HG03025 (cell line): ENCODE results near the gene IGSF22.

Experiments used
- ATAC-seq: cut with Tn5 transposase; IDR thresholded peaks from one replicate; pipeline ENCODE4 v1.9.1; 2021; ENCODE audit warnings: mild to moderate bottlenecking, moderate library complexity; ENCODE audit not compliant: unreplicated experiment, low FRiP score

The IGSF22 gene

DNA sequence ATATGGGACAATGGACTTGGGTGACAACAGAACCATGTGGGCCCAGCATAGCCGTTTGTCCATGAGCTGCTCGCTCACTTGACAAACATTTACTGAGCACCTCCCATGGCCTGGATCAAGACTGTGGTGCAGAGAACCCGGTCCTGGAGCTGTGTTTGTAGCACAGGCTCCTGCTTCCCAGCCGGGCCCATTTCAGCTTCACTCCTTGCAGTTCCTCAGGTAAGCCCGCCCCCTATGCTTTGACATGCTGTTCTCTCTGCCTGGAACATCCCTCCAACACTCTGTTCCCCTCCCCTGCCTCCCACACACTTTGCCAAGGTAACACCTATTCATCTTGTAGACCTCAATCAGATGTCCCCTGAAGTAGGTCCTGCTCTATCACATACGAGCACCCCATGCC lies 19.3 kb upstream of the IGSF22 start:
- ATAC-seq, result no peak

DNA sequence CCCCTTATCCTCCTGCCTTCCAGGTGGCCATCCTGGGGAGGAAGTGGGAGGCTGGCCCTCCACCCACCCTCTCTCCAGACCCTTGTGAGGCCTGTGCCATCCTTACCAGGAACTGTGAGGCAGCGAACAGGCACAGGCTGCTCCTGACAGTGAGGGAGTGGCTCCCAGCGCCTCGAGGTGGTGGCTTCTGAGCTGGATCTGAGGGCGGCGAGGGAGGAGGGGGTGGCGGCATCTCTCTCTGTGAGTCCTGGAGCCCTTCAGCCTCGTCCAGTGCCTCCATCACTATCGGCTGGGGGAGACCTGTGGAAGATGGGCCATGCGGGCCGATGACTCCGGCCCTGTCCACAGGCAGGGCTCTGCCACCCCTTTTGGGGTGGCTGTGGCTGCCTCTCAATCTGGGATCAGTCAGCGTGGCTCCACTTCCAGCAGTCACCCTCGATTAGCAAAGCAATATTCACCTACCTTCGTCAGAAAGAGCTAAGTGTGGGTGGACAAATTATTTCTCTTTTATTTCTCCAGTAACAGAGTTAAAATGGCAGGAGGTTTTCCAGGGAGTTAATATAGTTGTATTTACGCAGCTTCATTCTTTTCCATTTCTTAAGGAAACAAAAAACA lies 18.0 kb upstream of the IGSF22 start:
- ATAC-seq, result no peak

DNA sequence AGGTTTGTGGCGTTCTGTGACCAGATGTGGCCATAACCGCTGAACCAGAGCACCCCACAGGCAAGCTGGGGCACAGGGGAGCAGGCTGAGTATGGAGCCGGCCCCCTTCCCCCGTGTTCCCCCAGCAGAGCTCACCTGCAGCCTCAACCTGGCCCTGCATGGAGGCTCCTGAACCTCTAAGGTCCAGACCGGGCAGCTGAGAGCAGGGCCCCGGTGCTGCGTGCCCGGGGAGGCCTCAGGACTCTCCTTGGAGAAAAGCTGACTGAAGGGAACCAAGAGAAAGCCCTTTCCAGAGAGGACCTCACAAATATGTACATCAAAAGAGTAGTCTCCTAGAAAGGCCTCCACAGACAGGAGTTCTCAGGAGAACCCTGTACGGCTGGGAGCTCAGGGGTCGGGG lies 17.4 kb upstream of the IGSF22 start:
- ATAC-seq, result no peak

DNA sequence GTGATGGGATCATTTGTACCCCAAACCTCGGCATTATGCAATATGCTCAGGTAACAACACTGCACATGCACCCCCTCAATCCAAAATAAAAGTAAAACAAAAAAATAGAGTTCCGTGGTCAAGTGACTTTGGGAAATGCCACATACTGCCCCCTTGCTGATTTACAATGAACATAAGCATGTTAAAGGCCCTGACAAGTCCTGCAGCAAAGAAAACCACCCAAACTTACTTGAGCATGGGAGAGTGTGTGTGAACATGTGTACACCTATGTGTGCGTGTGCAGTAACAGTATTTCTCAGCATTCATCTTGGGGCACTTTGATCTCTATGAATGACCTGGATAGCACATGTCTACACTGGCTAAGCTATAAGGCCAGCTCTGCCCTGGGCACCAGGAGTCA lies 15.8 kb upstream of the IGSF22 start:
- ATAC-seq, result no peak

DNA sequence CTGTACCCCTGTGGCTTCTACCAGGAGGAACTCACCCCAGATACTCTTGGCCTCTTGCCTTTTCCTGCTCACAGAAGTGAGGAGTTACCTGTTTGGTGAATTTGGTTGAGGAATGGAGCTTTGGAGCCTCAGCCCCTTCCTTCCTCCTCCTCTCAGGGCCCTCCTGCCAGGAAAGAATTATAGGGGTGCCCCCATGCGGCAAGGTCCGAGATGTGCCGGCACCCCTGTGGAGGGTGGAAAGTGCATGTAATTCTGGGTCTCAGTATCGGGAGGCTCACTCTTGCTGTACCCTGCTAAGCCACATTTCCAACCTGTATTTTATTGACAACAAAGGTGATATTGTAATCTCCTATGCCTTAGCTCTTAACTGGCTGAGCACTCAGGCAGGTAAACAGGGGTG lies 13.7 kb upstream of the IGSF22 start:
- ATAC-seq, result no peak

DNA sequence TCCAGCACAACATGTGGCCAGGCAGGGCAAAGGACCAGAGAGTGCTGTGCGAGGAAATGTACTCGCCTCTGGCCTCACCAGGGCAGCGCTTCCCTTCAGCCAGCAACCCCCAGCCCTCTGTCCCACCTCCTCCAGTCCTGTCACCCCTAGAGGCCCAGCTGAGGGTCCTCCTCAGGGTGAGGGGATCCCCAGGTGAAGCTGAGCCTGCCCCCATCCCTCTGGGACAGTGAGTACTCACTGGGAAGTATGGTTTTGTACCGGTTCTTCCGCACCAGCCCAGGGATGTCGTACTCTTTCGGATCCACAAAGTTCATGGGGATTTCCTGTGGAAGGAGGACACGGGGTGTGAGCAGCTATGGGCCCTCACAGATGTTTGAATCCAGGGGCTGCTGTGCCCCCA lies 11.7 kb upstream of the IGSF22 start:
- no peak for ATAC-seq

DNA sequence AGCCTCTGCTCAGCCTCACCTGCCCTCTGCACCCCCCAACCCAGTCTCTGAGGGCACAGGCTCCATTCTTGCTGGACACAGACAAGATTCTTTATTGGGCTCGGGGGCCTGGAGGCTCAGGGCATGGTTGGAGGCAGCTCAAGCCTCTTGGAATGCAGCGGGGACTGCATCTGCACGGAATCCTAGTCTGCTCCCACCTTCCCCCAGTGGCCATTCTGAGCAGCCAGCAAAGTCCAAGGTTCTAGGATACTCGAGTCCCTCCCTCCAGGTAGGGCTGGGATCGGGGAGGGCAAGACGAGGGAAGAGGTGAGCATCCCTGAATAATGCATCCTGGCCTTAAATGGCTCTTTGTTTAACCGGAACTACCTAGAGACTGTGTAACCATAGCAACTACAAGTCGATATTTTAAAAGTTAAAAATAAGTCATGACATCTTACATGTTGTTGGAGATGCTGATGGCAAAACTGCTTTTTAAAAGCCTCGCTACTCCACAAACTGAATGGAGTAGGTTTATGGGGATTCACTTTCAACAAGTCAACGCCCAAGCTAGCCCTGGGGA lies 10.7 kb upstream of the IGSF22 start:
- no peak for ATAC-seq

DNA sequence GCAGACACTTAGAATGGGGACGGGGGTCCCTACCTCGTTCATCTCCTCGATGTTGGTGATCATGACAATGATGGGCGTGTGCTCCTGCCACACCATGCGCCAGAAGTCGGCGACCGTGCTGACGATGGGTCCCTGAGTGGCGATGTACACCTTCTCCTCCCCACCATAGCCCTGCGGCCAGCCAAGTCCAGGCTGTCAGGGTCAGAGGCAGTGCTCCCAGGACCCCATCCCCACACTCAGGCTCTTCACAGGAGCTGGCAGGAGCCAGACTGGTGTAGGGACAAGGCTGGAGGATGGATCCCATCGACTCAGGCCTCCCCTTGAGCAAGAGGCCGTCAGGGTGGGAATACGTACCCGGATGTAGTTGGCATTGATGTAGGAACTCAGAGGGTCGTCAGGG lies 7.2 kb upstream of the IGSF22 start:
- ATAC-seq, result no peak

DNA sequence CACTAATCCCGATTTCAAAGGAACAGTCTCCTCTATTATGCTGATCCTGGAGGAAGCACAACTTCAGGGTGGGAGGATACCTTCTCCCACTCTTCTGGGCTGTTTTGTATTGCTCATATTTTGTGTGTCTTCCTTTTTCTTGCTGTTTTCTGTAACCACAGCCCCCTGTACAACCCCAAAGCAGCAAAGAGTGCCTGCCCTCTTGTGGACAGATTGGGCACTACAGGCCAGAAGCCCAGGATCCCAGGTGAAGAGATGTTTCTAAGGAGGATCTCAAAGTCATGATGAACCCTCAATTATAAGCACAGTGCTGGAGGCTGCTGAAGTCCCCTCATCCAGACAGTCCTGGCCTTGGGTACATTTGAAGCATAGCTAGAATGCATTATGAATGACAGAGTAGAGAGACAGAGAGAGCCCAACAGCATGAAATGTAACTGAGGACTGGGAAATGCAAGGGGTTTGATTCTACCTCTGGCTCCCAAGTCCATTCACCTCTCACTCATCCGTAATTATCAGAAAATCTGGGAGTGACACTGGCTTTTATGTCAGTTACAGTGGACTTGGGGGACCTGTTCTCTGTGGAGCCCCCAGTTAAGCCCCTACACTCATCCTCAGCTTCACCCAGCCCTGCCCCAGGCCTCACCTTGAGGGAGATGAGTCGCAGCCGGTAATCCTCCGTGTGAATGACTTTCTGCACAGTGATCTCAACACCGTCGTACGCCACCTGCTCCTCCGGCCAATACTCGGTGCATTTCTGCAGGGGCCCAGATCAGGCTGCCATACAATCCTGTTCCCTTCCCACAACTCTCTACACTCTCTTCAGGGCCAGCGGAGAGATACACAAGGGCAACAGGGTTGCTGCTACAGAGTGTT lies 6.2 kb upstream of the IGSF22 start:
- peak; percentile 52 for ATAC-seq

DNA sequence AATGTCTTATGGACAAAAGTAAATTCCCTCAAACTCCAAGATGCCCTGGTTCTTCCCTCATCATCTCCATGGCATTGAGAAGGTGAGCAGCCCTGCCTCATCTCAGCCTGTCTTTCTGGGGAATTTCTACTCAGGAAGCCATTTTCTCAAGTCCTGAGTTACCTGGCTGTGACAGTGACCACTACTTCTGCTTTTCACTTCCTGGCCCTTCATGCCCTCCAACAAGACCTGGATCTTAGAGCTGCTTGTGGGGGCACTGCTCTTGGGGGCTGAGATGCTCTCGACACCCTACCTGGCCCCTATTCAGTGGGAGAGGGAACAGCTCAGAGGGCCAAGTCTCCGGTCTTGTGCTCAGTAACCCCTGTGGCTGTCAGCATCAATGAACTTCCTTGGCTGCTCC lies 5.5 kb upstream of the IGSF22 start:
- no peak for ATAC-seq

DNA sequence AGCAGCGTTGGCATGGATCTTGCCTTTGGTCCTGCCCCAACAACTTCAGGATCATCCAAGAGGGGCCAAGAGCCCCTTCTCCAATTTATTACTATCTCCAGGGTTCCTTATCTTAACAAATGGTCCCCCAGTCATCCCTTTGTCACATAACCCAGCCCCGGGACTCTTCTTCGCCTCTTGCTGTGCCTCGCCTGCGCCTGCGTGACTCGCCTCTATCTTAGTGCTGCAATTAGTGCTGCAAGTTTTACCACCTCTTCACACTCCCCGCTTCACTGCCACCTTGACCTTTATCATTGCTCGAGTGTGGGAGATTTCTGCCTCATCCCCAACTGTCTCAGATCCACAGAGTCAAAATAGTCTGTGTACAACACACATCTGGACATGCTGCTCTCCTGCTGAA lies 4.0 kb upstream of the IGSF22 start:
- ATAC-seq, result no peak

DNA sequence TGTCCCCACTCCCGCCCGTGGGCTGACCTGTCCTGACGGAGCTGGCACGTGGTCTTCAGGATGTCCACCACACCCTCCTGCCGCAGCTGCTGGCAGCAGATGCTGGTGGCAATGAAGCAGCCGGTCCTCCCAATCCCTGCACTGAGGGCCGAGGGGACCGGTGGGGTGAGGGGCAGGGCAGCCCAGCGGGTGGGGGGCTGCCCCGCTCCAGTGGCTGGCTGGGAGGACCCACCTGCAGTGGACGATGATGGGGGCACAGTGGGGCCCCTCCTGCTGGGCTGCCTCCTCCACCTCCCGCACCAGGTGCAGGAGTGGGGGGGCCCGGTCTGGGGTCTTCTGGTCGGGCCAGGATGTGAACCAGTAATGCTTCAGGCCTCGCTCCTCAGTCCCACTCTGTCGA lies 3.4 kb upstream of the IGSF22 start:
- no peak for ATAC-seq

DNA sequence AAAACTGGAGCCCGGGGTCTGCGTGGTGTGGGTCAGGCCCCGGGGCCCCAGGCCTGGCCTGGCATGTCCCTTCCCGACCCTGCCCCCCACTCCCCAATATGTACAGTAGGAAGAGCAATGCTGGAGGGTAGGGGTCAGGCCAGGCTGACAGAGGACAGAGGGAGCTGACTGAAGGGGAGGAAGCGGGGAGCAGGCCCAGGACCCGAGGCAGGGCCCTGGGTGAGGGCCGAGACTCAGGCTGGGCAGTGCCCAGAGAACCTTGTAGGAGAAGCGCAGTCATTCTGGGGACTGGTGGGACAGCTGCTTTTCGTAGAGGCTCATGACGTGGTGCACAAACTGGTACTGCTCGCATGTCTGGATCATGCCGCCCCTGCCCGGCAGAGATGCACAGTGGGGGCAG lies 2.7 kb upstream of the IGSF22 start:
- ATAC-seq, result no peak

DNA sequence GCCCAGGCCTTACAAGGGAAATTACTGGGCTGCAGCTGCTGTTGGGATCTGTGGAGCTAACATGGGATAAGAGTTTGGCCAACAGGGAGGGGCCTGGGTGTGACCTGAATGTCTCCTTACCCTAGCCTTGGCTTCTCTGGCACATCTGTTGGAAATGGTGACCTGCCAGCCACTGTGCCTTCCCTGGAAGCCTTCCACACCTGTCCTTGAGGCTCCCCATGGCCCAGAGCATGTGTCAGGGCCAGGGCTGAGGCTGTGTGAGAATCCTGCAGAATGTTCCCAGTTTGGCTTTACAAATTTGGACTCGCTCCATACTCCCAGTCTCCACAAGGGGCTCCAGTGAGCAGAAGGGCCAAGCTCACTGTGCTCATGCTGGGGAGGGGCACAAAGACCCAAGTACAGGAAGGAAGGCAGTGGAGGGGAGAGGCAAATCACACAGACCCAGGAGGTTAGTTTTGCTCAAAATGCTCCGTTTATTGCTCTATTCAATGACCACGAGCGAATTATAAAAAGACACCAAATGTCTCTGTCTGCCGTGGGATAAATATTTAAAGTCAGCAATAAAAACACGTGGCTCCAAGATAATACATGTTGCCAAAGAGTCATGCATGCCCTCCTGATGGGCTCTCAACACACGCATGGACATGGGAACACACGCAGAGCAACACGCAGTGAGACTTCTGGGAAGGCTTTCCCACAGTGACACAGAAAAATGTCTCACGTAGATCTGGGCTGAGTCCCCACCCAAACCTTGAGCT lies 1.7 kb upstream of the IGSF22 start:
- no peak for ATAC-seq

DNA sequence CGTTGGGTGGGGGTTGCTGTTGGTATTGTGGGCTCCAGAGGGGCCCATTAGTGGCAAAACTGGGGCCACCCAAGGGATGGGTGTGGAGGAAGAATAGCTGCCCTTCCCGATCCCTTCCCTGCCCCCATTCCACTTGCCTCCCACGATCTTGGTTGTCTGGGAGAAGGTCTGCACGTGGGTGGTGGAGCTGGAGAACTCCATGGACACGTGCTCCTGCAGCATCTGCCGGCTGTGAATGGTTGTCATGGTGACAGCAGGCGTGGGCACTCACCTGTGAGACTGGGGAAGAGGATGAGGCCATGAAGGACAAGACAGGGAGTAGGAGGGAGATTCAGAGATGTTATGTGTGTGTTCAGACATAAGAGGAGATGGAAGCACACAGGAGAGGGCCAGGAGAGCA lies 2.0 kb downstream of the IGSF22 start:
- ATAC-seq, result no peak

DNA sequence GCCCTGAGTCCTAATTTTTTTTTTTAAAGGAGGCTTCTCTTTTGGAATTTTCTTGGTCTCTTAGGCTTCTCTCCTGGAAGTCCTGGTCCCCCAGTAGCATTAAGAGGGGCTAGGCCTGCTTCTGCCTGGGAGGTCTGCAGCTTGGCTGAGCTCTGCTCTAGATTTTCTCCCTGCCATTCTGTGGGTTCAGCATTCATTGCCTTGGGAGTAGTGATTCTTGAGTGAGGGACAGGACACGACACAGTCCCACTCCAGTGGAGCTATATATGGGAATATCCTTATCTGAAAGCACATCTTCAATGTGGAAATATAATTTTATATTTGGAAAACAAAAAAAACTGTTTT lies 3.7 kb downstream of the IGSF22 start:
- no peak for ATAC-seq

DNA sequence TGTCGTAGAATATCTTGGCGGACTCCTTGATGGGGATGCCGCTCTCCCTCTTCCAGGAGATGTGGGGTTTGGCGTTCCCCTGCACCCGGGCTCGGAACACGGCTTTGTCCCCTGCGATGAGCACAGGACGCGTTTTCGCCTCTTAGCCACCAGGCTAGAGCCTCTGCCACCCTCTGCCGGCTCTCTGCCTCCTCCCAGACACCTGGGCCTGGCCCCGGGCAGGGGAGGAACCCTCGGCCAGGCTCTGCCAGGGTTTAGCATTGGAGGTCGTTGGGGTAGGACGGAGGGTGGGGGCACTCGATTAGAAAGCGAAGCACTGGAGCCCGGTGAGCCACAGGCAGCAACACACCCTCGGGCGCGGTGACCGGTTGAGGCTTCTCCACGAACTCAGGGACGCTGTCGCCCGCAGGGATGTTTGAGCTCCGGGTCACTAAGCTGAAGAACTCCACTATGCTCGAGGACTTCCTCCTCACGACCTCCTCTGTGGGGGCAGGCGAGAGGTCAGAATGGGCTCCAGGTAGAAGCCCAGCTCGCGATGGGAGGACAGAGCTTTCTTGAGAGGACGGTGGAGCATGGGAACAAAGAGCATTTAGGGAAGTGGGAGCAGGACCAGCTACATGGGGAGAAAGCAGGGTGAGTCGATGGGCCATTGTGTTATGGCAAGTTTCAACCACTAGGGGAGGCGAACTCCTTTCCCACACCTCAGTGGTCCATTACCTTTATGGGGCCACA lies 4.3 kb downstream of the IGSF22 start:
- ATAC-seq, result peak; percentile 66

DNA sequence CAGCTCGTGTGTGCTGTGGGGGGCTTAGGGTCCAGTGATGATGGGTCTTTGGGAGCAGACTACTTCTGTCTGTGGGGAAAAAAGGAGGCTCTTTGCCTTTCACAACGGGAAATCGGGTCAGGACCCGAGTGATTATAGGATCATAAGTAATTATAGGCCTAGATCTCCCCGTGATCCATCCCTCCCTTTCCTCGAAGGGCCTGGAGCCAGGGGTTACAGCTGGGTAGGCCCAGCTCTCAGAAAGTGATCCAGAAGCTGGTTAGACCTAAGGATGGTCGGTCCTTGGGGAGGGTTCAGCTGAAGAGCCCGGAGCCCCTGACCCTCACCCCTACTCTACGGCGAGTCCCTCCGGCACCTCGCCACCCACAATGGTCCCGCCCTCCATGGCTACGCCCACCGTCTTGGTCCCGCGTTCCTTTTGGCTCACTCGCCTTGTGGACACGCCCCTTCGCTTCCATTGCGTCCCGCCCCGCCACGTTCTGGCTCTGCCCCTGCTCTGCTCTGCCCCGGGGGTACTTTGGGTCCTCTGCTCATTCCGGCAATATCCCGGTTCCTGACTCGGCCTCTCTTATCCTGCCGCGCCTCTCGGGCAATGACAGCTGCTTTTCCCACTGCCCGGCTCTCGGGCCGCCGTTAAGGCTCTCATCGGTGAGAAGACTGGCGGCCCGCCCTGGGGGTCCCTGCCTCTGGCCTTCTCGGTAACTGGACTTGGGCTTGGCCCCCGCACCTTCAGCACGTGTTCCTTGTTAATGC lies 5.0 kb downstream of the IGSF22 start:
- ATAC-seq, result peak; percentile 52

DNA sequence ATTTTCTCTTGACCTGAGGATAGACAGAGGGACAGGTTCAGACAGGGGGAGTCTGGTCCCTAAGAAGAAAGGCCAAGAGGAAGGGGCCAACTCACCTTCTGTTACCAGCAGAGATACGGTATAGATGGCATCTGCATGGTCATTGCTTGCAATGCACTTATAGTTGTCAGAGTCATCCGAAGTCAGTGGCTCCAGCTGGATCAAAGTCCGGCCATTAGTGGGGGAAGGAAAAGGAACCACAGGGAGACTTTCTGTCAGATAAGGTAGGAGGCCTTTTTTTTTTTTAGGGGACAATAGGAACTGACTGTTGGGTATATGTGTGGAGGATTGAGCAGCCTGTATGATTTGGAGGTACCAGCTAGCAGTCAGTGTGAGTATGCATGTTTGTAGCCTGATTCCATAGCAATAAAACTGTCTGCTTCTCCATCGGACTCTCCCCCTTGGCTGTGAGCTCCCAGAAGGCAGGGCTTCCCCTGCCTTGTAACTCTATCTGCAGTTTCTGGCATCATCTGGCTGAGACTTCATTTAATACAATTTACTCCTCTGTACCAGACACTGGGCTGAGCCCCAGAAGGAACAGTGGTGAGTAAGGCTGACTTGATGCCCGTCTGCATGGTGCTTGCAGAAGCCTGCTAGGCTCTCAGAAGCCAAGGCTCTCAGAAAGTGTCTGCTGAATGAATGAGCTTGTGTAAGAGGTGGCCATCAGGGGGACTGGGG lies 5.7 kb downstream of the IGSF22 start:
- ATAC-seq, result no peak
